ENCODE measurements around the gene ERN1.

GRCh38 chr17:64134216-64134970 is 4.4 kb upstream of the ERN1 start:
- TF ChIP-seq POLR2A (IDR thresholded peaks at IDR 0.05) (no peak), CTCF (IDR thresholded peaks at IDR 0.05) (no peak)
